Pancreas (tissue), 10 donors: ENCODE data around the gene EGFR. TPM values are rescaled to one million over a fixed set of nuclear protein-coding genes. Genes with fewer than 3 reads are reported as not detected.

ENCODE experiments used
- ATAC-seq, 4 donors: fragments of 200-7000 bp; cut with Tn5 transposase; one replicate each; pipeline versions ENCODE4 v1.8.0 to v1.9.1; 2020; ENCODE audit warnings: mild to moderate bottlenecking in 4 of 4, moderate library complexity in 4 of 4
- DNase-seq, 6 donors: peaks; one replicate each; pipeline ENCODE4 v3.0.0-alpha.2; 2020
- FAIRE-seq: peaks from 2 replicates; lab custom pipeline; 2012; peaks lifted over from hg19 to GRCh38; lab: Jason Lieb, UNC
- H3K27ac ChIP-seq, 4 donors: fragments of 200-600 bp; sonication (generic); 1 replicate in 3 of 4; 2 replicates in 1 of 4; pipeline versions ENCODE4 v1.5.0 to v1.8.0; 2020
- H3K27me3 ChIP-seq, 4 donors: fragments of 200-600 bp; one replicate each; pipeline ENCODE4 v1.8.0; 2021
- H3K36me3 ChIP-seq, 3 donors: fragments of 200-600 bp; sonication (generic) in 1 of 3; one replicate each; pipeline versions ENCODE4 v1.5.0 to v1.8.0; 2020 to 2021
- H3K4me1 ChIP-seq, 3 donors: fragments of 200-600 bp; one replicate each; pipeline ENCODE4 v1.8.0; 2021
- H3K4me3 ChIP-seq, 4 donors: fragments of 200-600 bp; sonication (generic) in 2 of 4; one replicate each; pipeline versions ENCODE4 v1.5.0 to v1.8.0; 2020 to 2021
- H3K9me3 ChIP-seq, 4 donors: fragments of 200-600 bp; one replicate each; pipeline ENCODE4 v1.8.0; 2021
- CTCF ChIP-seq, 4 donors: fragments of 200-600 bp; sonication (generic) in 3 of 4; IDR thresholded peaks; one replicate each; pipeline versions ENCODE4 v1.5.0 to v1.8.0; 2021; ENCODE audit warnings: antibody characterized with exemption in 4 of 4
- WGBS, 2 donors: extraction: QIAGEN DNeasy Blood & Tissue Kit; methylation state at CpG; one replicate each; pipeline ENCODE4 v1.1.7; 2013; 5-methylcytosine and 5-hydroxymethylcytosine counted together
- intact Hi-C, 3 donors: fragments of 100-400 bp; cut with DNase I; formaldehyde crosslinking; loops; one replicate each; pipeline versions ENCODE4 v1.11.1 to v1.14.2; 2022
- polyA plus RNA-seq, 2 donors: library from polyadenylated mRNA; stranded (reverse); fragments of 200-250 nt; gene quantifications; one replicate each; pipeline ENCODE4 v1.2.3, GENCODE V29; 2013
- total RNA-seq, 6 donors: library from RNA; stranded (reverse); fragmentation: NEBNext Ultra II Directional in 4 of 6; extraction: Animal tissue kit (Norgen Biotek cat#: 25700) in 4 of 6; gene quantifications; one replicate each; pipeline versions ENCODE4 v1.2.1 to v1.2.4, GENCODE V29; 2021 to 2023
- donor health status: healthy with polysubstance abuse.
- donor health status: DM: no; HTN: no; CAD: no; lungs with moderate emphysema.
- donor health status: DM: no; HTN: no; CAD: no.
- donor health status: control.
- donor health status: control.
- donor health status: Bipolar disorder and iron deficiency.
- donor health status: DM: yes; HTN: yes; CAD: no.
- donor health status: DM: no; HTN: no; CAD: no.
- donor health status: DM: no; HTN: no; CAD: no.
- donor health status: DM: yes; HTN: yes; CAD: no.

The EGFR gene
- total and polyA plus RNA-seq, 8 donors: 5.5 to 38.8 (median 30.3) TPM

GRCh38 chr7:55073051-55073511 lies 54.3 kb downstream of the EGFR start:
- intact Hi-C loops: loop anchor here in 1 of 3 donors (10.0 kb wide), 1 partner anchor 48 kb away; no protein-coding TSS in a partner anchor
- Histone ChIP-seq H3K4me1 (peaks cover 20 to 50% (median 43%) of the 10 kb centered on the region in 3 donors), H3K36me3 (no peaks in the 10 kb centered on the region), H3K27me3 (no peaks in the 10 kb centered on the region), H3K9me3 (no peaks in the 10 kb centered on the region), H3K4me3 (no peak overlapping the region), H3K27ac (peak overlapping the region in 1 of 4 donors; percentile 31)
- TF ChIP-seq CTCF (IDR thresholded peaks at IDR 0.05): no peak
- DNase-seq (no peak), ATAC-seq (peak in 2 of 4 donors; percentile 10 to 19), FAIRE-seq (no peak)
- WGBS, 2 donors: 45 to 47% methylated on average over 4 of the region's 4 CpGs

GRCh38 chr7:55073976-55074528 lies 55.2 kb downstream of the EGFR start:
- ATAC-seq (peak in 3 of 4 donors; percentile 37 to 46 (median 38)), FAIRE-seq (peak; percentile 17), DNase-seq (peak in 3 of 6 donors; percentile 25 to 41 (median 39))
- intact Hi-C loops: loop anchor here in 1 of 3 donors (10.0 kb wide), 1 partner anchor 49 kb away; no protein-coding TSS in a partner anchor
- no peaks in the 10 kb centered on the region for H3K36me3 ChIP-seq
- WGBS, 2 donors: 60 to 62% methylated on average over 13 of the region's 13 CpGs
- peaks cover 20 to 50% (median 43%) of the 10 kb centered on the region in 3 donors for H3K4me1 ChIP-seq
- no peak overlapping the region for H3K4me3 ChIP-seq
- peak overlapping the region in 2 of 4 donors; percentile 30 to 31 for H3K27ac ChIP-seq
- no peak for TF ChIP-seq CTCF (IDR thresholded peaks at IDR 0.05)
- no peaks in the 10 kb centered on the region for H3K27me3 ChIP-seq
- H3K9me3 ChIP-seq: no peaks in the 10 kb centered on the region

- peak in 1 of 4 donors; percentile 43 for ATAC-seq
- Histone ChIP-seq H3K36me3 (no peaks in the 10 kb centered on the region), H3K9me3 (no peaks in the 10 kb centered on the region), H3K27ac (peak overlapping the region in 1 of 4 donors; percentile 54), H3K4me3 (no peak overlapping the region), H3K27me3 (no peaks in the 10 kb centered on the region), H3K4me1 (peaks cover 20 to 56% (median 52%) of the 10 kb centered on the region in 3 donors)
- WGBS, 2 donors: 78 to 82% methylated on average over 5 of the region's 5 CpGs
- intact Hi-C loops: loop anchor here in 1 of 3 donors (10.0 kb wide), 1 partner anchor 51 kb away; no protein-coding TSS in a partner anchor
- DNase-seq: no peak
- FAIRE-seq: no peak
- TF ChIP-seq CTCF (IDR thresholded peaks at IDR 0.05): no peak
Observed at GRCh38 chr7:55075464-55076021, 56.7 kb downstream of the EGFR start.

- TF ChIP-seq CTCF (IDR thresholded peaks at IDR 0.05): no peak
- Histone ChIP-seq H3K4me3 (no peak overlapping the region), H3K27me3 (no peaks in the 10 kb centered on the region), H3K4me1 (peaks cover 20 to 67% (median 66%) of the 10 kb centered on the region in 3 donors), H3K27ac (peak overlapping the region in 2 of 4 donors; percentile 48 to 54), H3K36me3 (no peaks in the 10 kb centered on the region), H3K9me3 (no peaks in the 10 kb centered on the region)
- WGBS, 2 donors: 58 to 59% methylated on average over 32 to 34 of the region's 34 CpGs
- DNase-seq: peak in 5 of 6 donors; percentile 40 to 71 (median 69)
- no peak for FAIRE-seq
- intact Hi-C loops: loop anchor here in 1 of 3 donors (10.0 kb wide), 1 partner anchor 53 kb away; no protein-coding TSS in a partner anchor
- peak; percentile 61 to 79 (median 70) for ATAC-seq
Observed at GRCh38 chr7:55077561-55078410, 59.0 kb downstream of the EGFR start.
